Esophagus (tissue), 2 donors: Measurements from ENCODE around the gene FOXJ3. TPM values are rescaled to one million over a fixed set of nuclear protein-coding genes. Genes with fewer than 3 reads are reported as not detected.

Experiments
- H3K27ac ChIP-seq, 2 donors: one replicate each; pipeline ENCODE4 v1.5.1; 2013; ENCODE audit warnings: low read depth in 2 of 2, mild to moderate bottlenecking in 2 of 2, inconsistent platforms in 1 of 2, low read length in 1 of 2, moderate library complexity in 1 of 2
- H3K27me3 ChIP-seq, 2 donors: one replicate each; pipeline ENCODE4 v1.6.1; 2013; ENCODE audit warnings: low read length in 2 of 2, control low read depth in 1 of 2, mild to moderate bottlenecking in 1 of 2; ENCODE audit not compliant: insufficient read depth in 2 of 2, control insufficient read depth in 1 of 2
- H3K36me3 ChIP-seq, 2 donors: one replicate each; pipeline ENCODE4 v1.6.1; 2013; ENCODE audit warnings: low read length in 1 of 2; ENCODE audit not compliant: control insufficient read depth in 2 of 2, insufficient read depth in 2 of 2
- H3K4me1 ChIP-seq, 2 donors: one replicate each; pipeline ENCODE4 v1.6.1; 2013; ENCODE audit warnings: low read length in 1 of 2; ENCODE audit not compliant: control insufficient read depth in 2 of 2, insufficient read depth in 2 of 2
- H3K4me3 ChIP-seq, 2 donors: one replicate each; pipeline ENCODE4 v1.5.1; 2013; ENCODE audit warnings: low read length in 2 of 2, mild to moderate bottlenecking in 2 of 2, low read depth in 1 of 2, moderate library complexity in 1 of 2
- H3K9me3 ChIP-seq, 2 donors: one replicate each; pipeline ENCODE4 v1.6.1; 2013; ENCODE audit warnings: mild to moderate bottlenecking in 2 of 2, low read depth in 1 of 2, low read length in 1 of 2, moderate library complexity in 1 of 2; ENCODE audit not compliant: control insufficient read depth in 2 of 2, insufficient read depth in 1 of 2
- WGBS, 2 donors: extraction: QIAGEN DNeasy Blood & Tissue Kit; methylation state at CpG; one replicate each; pipeline ENCODE4 v1.1.7; 2013; 5-methylcytosine and 5-hydroxymethylcytosine counted together
- polyA plus RNA-seq, 2 donors: library from polyadenylated mRNA; stranded (reverse); fragments of 200-250 nt; gene quantifications; one replicate each; pipeline ENCODE4 v1.2.3, GENCODE V29; 2013
- donor health status: healthy with polysubstance abuse.
- donor health status: Bipolar disorder and iron deficiency.

FOXJ3 gene
- polyA plus RNA-seq, 2 donors: 7.0 to 8.8 TPM

DNA sequence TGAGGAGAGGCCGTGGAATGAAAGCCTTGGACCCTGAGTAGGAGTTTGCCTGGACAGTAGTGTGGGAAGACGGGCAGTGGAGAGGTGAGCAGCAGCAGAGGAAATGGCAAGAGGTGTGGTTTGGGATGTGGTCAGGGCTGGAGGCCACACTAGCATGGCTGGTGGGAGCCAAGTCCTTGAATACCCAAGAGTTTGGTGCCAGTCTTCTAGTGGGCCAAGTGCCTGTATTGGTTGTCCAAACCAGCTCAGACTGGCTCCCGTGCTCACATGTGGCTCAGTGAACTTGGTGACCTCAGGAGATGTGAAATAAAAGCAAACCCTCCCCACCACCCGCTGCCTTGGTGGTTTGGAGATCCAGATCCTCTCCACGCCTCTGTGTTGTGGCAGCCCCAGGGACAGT lies 172.9 kb downstream of the FOXJ3 start:
- WGBS, 2 donors: 83% methylated on average over 5 of the region's 5 CpGs
- Histone ChIP-seq H3K9me3 (peaks cover 0 to 3% of the 10 kb centered on the region in 2 donors), H3K4me1 (peaks cover 0 to 13% of the 10 kb centered on the region in 2 donors), H3K27ac (no peak overlapping the region), H3K27me3 (no peaks in the 10 kb centered on the region), H3K4me3 (no peak overlapping the region), H3K36me3 (no peaks in the 10 kb centered on the region)

DNA sequence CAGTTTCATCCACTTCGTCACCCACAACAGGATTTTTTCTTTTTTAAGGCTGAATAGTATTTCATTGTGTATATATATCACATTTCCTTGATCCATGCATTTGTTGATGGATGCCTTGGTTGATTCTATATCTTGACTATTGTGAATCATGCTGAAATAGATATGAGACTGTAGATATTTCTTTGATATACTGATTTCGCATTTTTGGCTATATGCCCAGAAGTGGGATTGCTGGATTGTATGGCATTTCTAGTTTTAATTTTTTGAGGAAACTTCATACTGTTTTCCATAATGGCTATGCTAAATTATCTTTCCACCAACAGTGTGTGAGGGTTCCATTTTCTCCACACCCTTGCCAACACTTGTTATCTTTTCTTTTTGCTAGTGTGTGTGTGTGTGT lies 176.8 kb downstream of the FOXJ3 start:
- Histone ChIP-seq H3K27ac (no peak overlapping the region), H3K36me3 (no peaks in the 10 kb centered on the region), H3K9me3 (peaks cover 0 to 3% of the 10 kb centered on the region in 2 donors), H3K27me3 (no peaks in the 10 kb centered on the region), H3K4me1 (no peaks in the 10 kb centered on the region), H3K4me3 (no peak overlapping the region)
- 66 to 70% methylated on average over 2 of the region's 2 CpGs for WGBS, 2 donors

GRCh38 chr1:42157667-42158066 lies 177.4 kb downstream of the FOXJ3 start:
- WGBS, 2 donors: 69 to 70% methylated on average over 7 of the region's 7 CpGs
- Histone ChIP-seq H3K4me3 (no peak overlapping the region), H3K27ac (no peak overlapping the region)

DNA sequence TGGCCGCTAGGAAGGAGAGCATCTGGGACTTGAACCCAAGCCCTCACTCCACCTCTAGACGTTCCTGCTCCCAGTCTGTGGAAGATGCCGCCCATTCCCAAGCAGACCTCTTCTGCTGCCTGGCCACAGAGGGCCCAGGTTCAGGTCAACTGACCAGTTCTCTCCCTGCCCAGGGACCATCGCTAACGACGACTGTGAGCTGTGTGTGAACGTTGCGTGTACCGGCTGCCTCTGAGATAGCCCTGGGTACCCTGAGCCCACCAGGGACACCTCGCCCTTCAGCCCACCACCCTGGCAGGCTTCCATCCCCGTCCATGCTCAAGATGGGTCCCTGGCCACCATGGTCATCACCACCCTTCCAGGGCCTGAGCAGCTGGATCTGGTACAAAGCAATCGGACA lies 179.7 kb downstream of the FOXJ3 start:
- H3K27me3 ChIP-seq: no peaks in the 10 kb centered on the region
- H3K4me1 ChIP-seq: peaks cover 0 to 8% of the 10 kb centered on the region in 2 donors
- no peak overlapping the region for H3K27ac ChIP-seq
- H3K9me3 ChIP-seq: no peaks in the 10 kb centered on the region
- H3K36me3 ChIP-seq: no peaks in the 10 kb centered on the region
- no peak overlapping the region for H3K4me3 ChIP-seq
- 85 to 86% methylated on average over 12 of the region's 12 CpGs for WGBS, 2 donors

More at GRCh38 chr1:42157667-42158066, 177.4 kb downstream of the FOXJ3 start:
- H3K9me3 ChIP-seq: peaks cover 0 to 3% of the 10 kb centered on the region in 2 donors
- peaks cover 0 to under 1% of the 10 kb centered on the region in 2 donors for H3K4me1 ChIP-seq
- no peaks in the 10 kb centered on the region for H3K36me3 ChIP-seq
- no peaks in the 10 kb centered on the region for H3K27me3 ChIP-seq

GRCh38 chr1:42154685-42155084 lies 180.3 kb downstream of the FOXJ3 start:
- peaks cover 0 to 8% of the 10 kb centered on the region in 2 donors for H3K4me1 ChIP-seq
- 88 to 92% methylated on average over 12 to 13 of the region's 13 CpGs for WGBS, 2 donors
- no peaks in the 10 kb centered on the region for H3K27me3 ChIP-seq
- H3K4me3 ChIP-seq: no peak overlapping the region
- no peak overlapping the region for H3K27ac ChIP-seq
- no peaks in the 10 kb centered on the region for H3K36me3 ChIP-seq
- no peaks in the 10 kb centered on the region for H3K9me3 ChIP-seq

DNA sequence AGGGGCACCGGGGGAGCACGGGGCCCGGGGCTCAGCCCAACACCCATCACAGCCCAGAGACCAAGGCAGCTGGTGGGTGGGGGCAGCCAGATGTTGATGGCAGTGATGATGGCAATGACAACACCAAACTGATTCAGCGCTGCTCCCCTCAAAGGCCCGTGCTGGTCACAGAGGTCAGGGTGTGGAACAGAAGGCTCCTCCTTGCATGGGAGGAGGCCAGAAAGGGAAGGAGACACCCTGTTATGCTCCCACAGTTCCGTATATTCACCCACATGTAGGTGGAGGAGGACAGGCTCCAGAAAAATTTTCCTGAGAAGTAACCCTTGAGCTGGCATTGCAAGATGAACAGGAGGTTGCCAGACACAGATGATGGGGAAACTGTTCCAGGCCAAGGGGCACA lies 181.4 kb downstream of the FOXJ3 start:
- Histone ChIP-seq H3K27me3 (no peaks in the 10 kb centered on the region), H3K9me3 (no peaks in the 10 kb centered on the region), H3K4me1 (peaks cover 0 to 8% of the 10 kb centered on the region in 2 donors), H3K36me3 (no peaks in the 10 kb centered on the region), H3K27ac (no peak overlapping the region), H3K4me3 (no peak overlapping the region)
- WGBS, 2 donors: 75 to 77% methylated on average over 6 of the region's 6 CpGs

DNA sequence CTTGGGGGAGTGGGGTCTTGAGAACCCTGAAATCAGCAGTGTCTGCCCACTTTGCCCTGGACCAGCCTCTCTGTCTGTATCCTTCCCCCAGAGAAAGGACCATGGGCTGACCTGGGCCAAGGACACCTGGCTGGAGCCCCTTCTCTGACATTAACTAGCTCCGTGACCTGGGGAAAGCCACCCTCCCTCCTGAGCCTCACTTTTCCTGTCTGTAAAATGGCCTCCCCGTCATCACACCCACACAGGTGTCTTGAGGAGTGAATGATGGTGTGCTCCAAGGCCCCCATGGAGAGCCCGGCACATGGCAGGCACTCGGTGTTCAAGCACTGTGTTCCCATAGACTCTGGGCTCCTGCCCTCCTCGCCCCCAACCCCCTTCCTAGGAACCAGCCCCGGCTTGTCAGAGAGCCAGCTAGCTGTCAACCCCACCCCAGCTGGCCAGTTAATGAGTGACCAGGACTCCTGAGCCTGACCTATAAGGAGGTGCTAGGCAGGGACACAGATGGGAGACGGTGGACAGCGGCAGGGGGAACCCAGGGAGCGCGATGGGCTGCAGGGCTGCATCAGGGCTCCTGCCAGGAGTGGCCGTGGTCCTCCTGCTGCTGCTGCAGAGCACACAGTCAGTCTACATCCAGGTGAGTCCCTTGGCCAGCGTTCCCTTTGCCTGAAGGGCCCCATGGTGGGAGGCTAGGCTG lies 182.0 kb downstream of the FOXJ3 start, which contains the start of gene GUCA2B:
Gene GUCA2B, plus strand, starts transcription at position 504 of the 694 bp plus-strand sequence. Its CDS starts 41 bp downstream, at position 545.
- H3K4me3 ChIP-seq: no peak within 1 kb of the TSS
- H3K9me3 ChIP-seq: no peaks in the 10 kb centered on the region
- H3K4me1 ChIP-seq: peaks cover 0 to 8% of the 10 kb centered on the region in 2 donors
- 78 to 90% methylated on average over 12 of the region's 12 CpGs for WGBS, 2 donors
- no peaks in the 10 kb centered on the region for H3K27me3 ChIP-seq
- H3K27ac ChIP-seq: no peak within 1 kb of the TSS
- H3K36me3 ChIP-seq: no peaks in the 10 kb centered on the region

GRCh38 chr1:42152119-42152518 lies 182.9 kb downstream of the FOXJ3 start:
- no peaks in the 10 kb centered on the region for H3K9me3 ChIP-seq
- H3K27ac ChIP-seq: no peak overlapping the region
- H3K27me3 ChIP-seq: no peaks in the 10 kb centered on the region
- peaks cover 0 to 8% of the 10 kb centered on the region in 2 donors for H3K4me1 ChIP-seq
- WGBS, 2 donors: 27 to 44% methylated on average over 3 of the region's 3 CpGs
- no peak overlapping the region for H3K4me3 ChIP-seq
- H3K36me3 ChIP-seq: no peaks in the 10 kb centered on the region

DNA sequence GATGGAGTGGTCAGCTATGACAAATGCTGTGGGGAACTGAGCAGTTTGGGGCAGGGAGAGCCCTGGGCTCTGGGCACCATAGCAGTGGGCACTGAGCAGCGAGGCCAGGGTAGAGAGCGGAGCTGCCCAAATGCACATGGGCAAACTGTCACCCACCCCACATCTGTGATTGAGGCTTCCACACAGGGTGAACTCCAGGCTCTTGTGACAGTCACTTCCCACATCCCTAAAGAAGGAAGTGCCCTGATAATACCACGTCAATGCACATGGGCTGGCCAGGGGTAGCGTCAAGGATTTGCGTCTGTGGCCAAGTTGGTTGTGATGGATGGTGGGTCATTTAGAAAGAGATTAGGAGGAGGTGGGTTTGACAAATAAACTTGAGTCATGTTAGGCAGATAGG lies 184.4 kb downstream of the FOXJ3 start:
- no peak overlapping the region for H3K4me3 ChIP-seq
- H3K9me3 ChIP-seq: no peaks in the 10 kb centered on the region
- WGBS, 2 donors: 84 to 88% methylated on average over 5 of the region's 5 CpGs
- peaks cover 2 to 11% of the 10 kb centered on the region in 2 donors for H3K4me1 ChIP-seq
- H3K27ac ChIP-seq: no peak overlapping the region
- no peaks in the 10 kb centered on the region for H3K27me3 ChIP-seq
- no peaks in the 10 kb centered on the region for H3K36me3 ChIP-seq

DNA sequence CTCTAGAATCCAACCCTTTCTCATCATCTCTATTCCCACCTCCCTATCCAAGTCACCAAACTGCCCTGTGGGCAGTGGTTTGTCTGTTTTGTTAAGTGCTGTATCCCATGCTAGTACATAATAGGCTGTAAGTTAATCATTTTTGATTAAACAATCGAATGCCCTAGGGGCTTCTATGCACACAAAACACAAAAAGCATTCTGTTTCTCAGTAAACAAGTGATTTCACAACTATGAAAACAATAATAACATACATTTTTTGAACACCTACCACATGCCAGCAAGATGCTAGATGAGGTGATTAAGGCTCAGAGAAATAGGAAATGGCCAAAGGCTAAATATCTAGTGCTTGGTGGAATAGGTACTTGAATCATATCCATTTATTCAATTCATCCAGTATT lies 186.9 kb downstream of the FOXJ3 start:
- no peaks in the 10 kb centered on the region for H3K27me3 ChIP-seq
- 80 to 86% methylated on average over 1 of the region's 1 CpG for WGBS, 2 donors

More for the DNA sequence above, 186.9 kb downstream of the FOXJ3 start:
- H3K27ac ChIP-seq: no peak overlapping the region
- no peaks in the 10 kb centered on the region for H3K36me3 ChIP-seq
- H3K4me3 ChIP-seq: no peak overlapping the region
- peaks cover 2 to 11% of the 10 kb centered on the region in 2 donors for H3K4me1 ChIP-seq
- H3K9me3 ChIP-seq: no peaks in the 10 kb centered on the region
